ENCODE data around the gene CAMSAP2. TPM values are rescaled to one million over a fixed set of nuclear protein-coding genes. Genes with fewer than 3 reads are reported as not detected.

Gene CAMSAP2
- total RNA-seq, 6 donors from 2014 or later = 19.9 to 45.1 (median 28.0) TPM

- no peak for DNase-seq
- H3K36me3 ChIP-seq = peaks cover 0 to 22% (median 4%) of the 10 kb centered on the region in 4 donors
- no peaks in the 10 kb centered on the region for H3K4me1 ChIP-seq
- no peaks in the 10 kb centered on the region for H3K27me3 ChIP-seq
- WGBS, 2 donors = 83 to 84% methylated on average over 2 of the region's 2 CpGs
- TF ChIP-seq POLR2A (IDR thresholded peaks at IDR 0.05) (no peak), EP300 (IDR thresholded peaks at IDR 0.05) (no peak), POLR2AphosphoS5 (IDR thresholded peaks at IDR 0.05) (no peak), CTCF (IDR thresholded peaks at IDR 0.05) (no peak)
- ATAC-seq (ENCODE audit: low FRiP score in 2 of 2) = no peak
- H3K4me3 ChIP-seq = no peak overlapping the region
- H3K27ac ChIP-seq = no peak overlapping the region
- no peaks in the 10 kb centered on the region for H3K9me3 ChIP-seq
Measured at GRCh38 chr1:200861937-200862647, 123.4 kb downstream of the CAMSAP2 start.

GRCh38 chr1:200862713-200863415 is 124.2 kb downstream of the CAMSAP2 start:
- H3K9me3 ChIP-seq = no peaks in the 10 kb centered on the region
- no peak overlapping the region for H3K27ac ChIP-seq
- H3K4me3 ChIP-seq = no peak overlapping the region
- no peaks in the 10 kb centered on the region for H3K27me3 ChIP-seq
- DNase-seq (no peak), ATAC-seq (ENCODE audit: low FRiP score in 2 of 2) (no peak)
- peaks cover 0 to 14% (median 2%) of the 10 kb centered on the region in 4 donors for H3K36me3 ChIP-seq
- 83 to 85% methylated on average over 9 of the region's 9 CpGs for WGBS, 2 donors
- no peak for TF ChIP-seq POLR2A (IDR thresholded peaks at IDR 0.05)
- no peak for TF ChIP-seq EP300 (IDR thresholded peaks at IDR 0.05)
- no peak for TF ChIP-seq POLR2AphosphoS5 (IDR thresholded peaks at IDR 0.05)
- no peak for TF ChIP-seq CTCF (IDR thresholded peaks at IDR 0.05)
- no peaks in the 10 kb centered on the region for H3K4me1 ChIP-seq

- 66 to 73% methylated on average over 3 of the region's 3 CpGs for WGBS, 2 donors
- Histone ChIP-seq H3K36me3 (peaks cover 0 to 10% (median 2%) of the 10 kb centered on the region in 4 donors), H3K27me3 (no peaks in the 10 kb centered on the region), H3K4me3 (no peak overlapping the region), H3K9me3 (no peaks in the 10 kb centered on the region), H3K4me1 (no peaks in the 10 kb centered on the region), H3K27ac (no peak overlapping the region)
- no peak for ATAC-seq (ENCODE audit: low FRiP score in 2 of 2)
- TF ChIP-seq EP300 (IDR thresholded peaks at IDR 0.05) (no peak), POLR2AphosphoS5 (IDR thresholded peaks at IDR 0.05) (no peak), POLR2A (IDR thresholded peaks at IDR 0.05) (no peak), CTCF (IDR thresholded peaks at IDR 0.05) (no peak)
- DNase-seq = no peak
Measured at GRCh38 chr1:200866116-200866515, 127.4 kb downstream of the CAMSAP2 start.

GRCh38 chr1:200866521-200866920 is 127.8 kb downstream of the CAMSAP2 start:
- Histone ChIP-seq H3K4me3 (no peak overlapping the region), H3K9me3 (no peaks in the 10 kb centered on the region), H3K27ac (no peak overlapping the region), H3K4me1 (no peaks in the 10 kb centered on the region), H3K27me3 (no peaks in the 10 kb centered on the region), H3K36me3 (peaks cover 0 to 10% (median 2%) of the 10 kb centered on the region in 4 donors)
- TF ChIP-seq CTCF (IDR thresholded peaks at IDR 0.05) (no peak), EP300 (IDR thresholded peaks at IDR 0.05) (no peak), POLR2A (IDR thresholded peaks at IDR 0.05) (no peak), POLR2AphosphoS5 (IDR thresholded peaks at IDR 0.05) (no peak)
- ATAC-seq (ENCODE audit: low FRiP score in 2 of 2) = no peak
- 33 to 41% methylated on average over 5 of the region's 5 CpGs for WGBS, 2 donors
- DNase-seq = no peak

Data from upper lobe of left lung (tissue), 6 donors.